MM.1S (cell line): ENCODE results near the gene BAG1.

Experiments used
- CTCF ChIP-seq: fragments of 300-600 bp; sonication (generic); IDR thresholded peaks from 2 replicates; pipeline ENCODE4 v1.5.1; 2016; ENCODE audit warnings: antibody characterized with exemption, low read length, mixed read lengths
- EZH2 ChIP-seq: fragments of 300-600 bp; sonication (generic); optimal IDR thresholded peaks from 2 replicates; pipeline ENCODE3; 2017; ENCODE audit warnings: low read depth, mild to moderate bottlenecking, antibody characterized with exemption, low read length, mixed read lengths

GRCh38 chr9:33295571-33295970, 31.1 kb upstream of the BAG1 start:
- TF ChIP-seq CTCF (no peak), EZH2 (no peak)
